KOPT-K1 (cell line): ENCODE results near the gene YPEL4.
A peak's percentile ranks its signal among the peaks of the same experiment; 100 is the strongest.
"Not testable (repeated sequence)": the region's sequence is repeated elsewhere in the genome, so short reads cannot be mapped to it uniquely, and the experiment has no call there.

Source experiments
- H3K27ac ChIP-seq: fragments of 200-600 bp; sonication (generic); 2 replicates; pipeline ENCODE4 v1.5.1; 2016; ENCODE audit warnings: antibody characterized with exemption, mild to moderate bottlenecking, low read depth, low read length; ENCODE audit not compliant: poor library complexity, severe bottlenecking
- H3K36me3 ChIP-seq: fragments of 200-600 bp; sonication (generic); 2 replicates; pipeline ENCODE4 v1.5.1; 2017; ENCODE audit warnings: antibody characterized with exemption, mild to moderate bottlenecking, low read length, moderate library complexity; ENCODE audit not compliant: insufficient read depth
- H3K9me3 ChIP-seq: fragments of 200-600 bp; sonication (generic); 2 replicates; pipeline ENCODE4 v1.5.1; 2017; ENCODE audit warnings: antibody characterized with exemption, low read length, mild to moderate bottlenecking; ENCODE audit not compliant: insufficient read depth, poor library complexity, severe bottlenecking

Gene YPEL4

DNA sequence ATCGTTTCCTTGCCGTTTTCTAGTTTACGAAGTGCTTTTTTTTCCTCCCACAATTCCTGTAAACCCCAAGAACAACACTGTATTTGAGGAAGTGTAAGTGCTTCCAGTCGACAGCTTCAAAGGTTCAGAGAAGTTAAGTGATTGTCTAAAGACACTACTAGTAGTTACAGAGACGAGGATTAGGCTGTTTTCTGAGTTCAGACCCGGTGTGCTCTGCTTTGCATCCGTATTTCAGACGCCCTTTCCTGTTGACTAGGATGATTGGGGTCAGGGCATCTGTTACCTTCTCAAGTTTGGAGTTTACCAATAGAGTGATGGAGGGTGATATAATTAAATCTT lies 8.3 kb upstream of the YPEL4 start:
- Histone ChIP-seq H3K36me3 (peaks cover 39% of the 10 kb centered on the region), H3K27ac (peak overlapping the region; percentile 59), H3K9me3 (no peaks in the 10 kb centered on the region)

- no peaks in the 10 kb centered on the region for H3K9me3 ChIP-seq
- peaks cover 33% of the 10 kb centered on the region for H3K36me3 ChIP-seq
- peak within 1 kb of the TSS; percentile 59 for H3K27ac ChIP-seq
These were observed 7.7 kb upstream of the YPEL4 start, which contains the start of gene CLP1 for GRCh38 chr11:57657194-57658022. Gene CLP1 (plus strand): TSS chr11:57657762. CDS start chr11:57659477, 1,715 bp downstream.

DNA sequence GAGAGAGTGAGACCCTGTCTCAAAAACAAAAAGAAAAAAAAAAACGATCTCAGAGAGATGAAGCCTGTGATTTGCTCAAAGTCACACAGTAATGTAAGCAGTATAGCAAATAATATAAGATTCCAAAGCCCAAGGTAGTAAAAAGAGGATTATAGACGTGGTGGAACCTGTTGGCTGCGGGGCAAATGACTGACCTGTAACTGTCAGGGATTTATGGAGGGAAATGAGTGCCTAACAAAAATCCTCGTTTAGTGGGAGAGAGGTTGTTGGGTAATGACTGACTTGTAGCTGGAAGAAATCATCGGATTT lies 7.1 kb upstream of the YPEL4 start:
- H3K9me3 ChIP-seq: no peaks in the 10 kb centered on the region
- peaks cover 28% of the 10 kb centered on the region for H3K36me3 ChIP-seq
- peak overlapping the region; percentile 59 for H3K27ac ChIP-seq

- Histone ChIP-seq H3K27ac (peak overlapping the region; percentile 59), H3K9me3 (no peaks in the 10 kb centered on the region), H3K36me3 (no peaks in the 10 kb centered on the region)
These were observed 3.5 kb upstream of the YPEL4 start for GRCh38 chr11:57653163-57653562.

- Histone ChIP-seq H3K27ac (peak overlapping the region; percentile 59), H3K9me3 (no peaks in the 10 kb centered on the region), H3K36me3 (no peaks in the 10 kb centered on the region)
These were observed 3.0 kb upstream of the YPEL4 start for GRCh38 chr11:57652662-57653061.

DNA sequence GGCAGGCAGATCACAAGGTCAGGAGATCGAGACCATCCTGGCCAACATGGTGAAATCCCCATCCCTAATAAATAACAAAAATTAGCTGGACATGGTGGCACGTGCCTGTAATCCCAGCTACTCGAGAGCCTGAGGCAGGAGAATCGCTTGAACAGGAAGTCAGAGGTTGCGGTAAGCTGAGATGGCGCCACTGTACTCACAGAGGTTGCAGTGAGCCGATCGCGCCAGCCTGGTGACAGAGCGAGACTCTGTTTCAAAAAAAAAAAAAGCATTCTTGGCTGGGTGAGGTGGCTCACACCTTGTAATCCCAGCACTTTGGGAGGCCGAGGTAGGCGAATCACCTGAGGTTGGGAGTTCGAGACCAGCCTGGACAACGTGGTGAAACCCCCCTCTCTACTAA lies 2.5 kb upstream of the YPEL4 start:
- peak overlapping the region; percentile 59 for H3K27ac ChIP-seq
- not testable (repeated sequence) for H3K36me3 ChIP-seq, H3K9me3 ChIP-seq

GRCh38 chr11:57651408-57651807 lies 1.7 kb upstream of the YPEL4 start:
- H3K9me3 ChIP-seq: no peaks in the 10 kb centered on the region
- no peak overlapping the region for H3K27ac ChIP-seq
- H3K36me3 ChIP-seq: no peaks in the 10 kb centered on the region; the same call in 1 of the 2 replicates

DNA sequence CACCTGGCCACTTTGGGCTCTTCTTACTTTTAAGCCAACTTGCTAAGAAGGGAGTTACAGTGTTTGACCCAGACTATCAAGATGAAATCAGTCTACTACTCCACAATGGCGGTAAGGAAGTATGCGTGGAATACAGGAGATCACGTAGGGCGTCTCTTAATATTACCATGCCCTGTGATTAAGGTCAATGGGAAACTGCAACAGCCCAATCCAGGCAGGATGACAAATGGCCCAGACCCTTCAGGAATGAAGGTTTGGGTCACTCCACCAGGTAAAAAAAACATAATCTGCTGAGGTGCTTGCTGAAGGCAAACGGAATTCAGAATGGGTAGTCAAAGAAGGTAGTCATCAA lies 1.0 kb upstream of the YPEL4 start:
- H3K27ac ChIP-seq: no peak overlapping the region
- H3K36me3 ChIP-seq: no peaks in the 10 kb centered on the region; the same call in 1 of the 2 replicates
- H3K9me3 ChIP-seq: no peaks in the 10 kb centered on the region

- Histone ChIP-seq H3K36me3 (no peaks in the 10 kb centered on the region; the same call in 1 of the 2 replicates), H3K9me3 (no peaks in the 10 kb centered on the region), H3K27ac (peak overlapping the region; percentile 42)
These were observed 644 bp downstream of the YPEL4 start for GRCh38 chr11:57648801-57649735.

DNA sequence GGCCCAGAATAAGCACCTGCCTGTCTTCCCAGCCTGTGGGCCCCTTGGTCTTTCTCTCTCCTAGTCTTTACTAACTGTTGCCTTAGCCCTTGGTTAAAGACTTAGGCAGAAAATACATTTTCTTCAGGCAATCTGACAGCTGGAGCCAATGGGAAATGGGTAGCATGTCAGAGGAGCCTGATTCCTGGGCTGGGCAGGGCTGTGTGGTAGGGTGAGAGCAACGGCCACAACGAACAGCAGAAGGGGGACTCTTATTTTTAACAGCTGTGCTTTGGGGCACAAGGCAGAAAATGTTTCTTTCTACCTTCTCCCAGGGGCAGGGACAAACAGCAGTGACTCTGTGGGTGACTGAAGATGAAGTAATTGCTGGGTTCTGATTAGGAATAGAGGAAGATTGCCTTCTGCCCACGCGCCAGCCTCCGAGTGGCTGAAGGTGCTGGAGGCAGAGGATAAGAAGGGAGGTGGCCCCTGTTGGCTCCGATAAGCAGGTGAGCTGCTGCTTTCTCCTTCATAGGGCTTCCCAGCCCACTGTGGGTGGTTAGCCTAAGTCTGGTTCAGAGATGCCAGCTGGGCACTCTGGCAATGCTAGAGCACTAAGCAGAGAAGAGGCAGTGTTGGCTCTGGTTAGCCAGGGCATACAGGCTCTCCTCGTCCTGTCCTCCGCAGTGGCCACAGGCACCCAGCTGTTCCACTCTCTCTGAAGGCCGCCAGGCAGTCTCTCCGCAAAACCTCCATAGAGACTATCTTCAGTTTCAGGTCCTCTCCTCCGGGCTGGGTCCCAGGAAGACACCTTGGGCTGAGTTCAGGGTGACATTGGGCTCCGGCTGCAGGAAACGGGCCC lies 1.5 kb downstream of the YPEL4 start:
- Histone ChIP-seq H3K27ac (peak overlapping the region; percentile 42), H3K9me3 (no peaks in the 10 kb centered on the region)

DNA sequence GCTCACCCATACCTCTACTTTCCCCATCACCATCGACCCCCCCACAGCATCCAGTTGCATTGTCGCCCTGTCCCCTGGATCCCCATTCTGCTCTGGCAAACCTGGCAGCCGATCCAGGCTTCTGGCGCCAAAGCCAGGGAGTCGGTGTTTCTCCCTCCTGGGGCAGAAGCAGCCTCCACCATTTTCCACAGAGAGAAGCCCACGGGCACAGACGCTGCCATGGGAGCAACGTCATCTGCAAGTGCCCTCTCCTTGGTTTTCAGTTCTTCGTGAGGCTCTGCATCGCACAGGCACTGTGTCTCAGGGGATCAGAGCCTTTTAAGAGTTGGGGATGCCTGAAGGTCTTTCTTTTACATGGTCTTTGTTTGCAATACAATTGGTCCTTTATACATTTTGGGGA lies 2.3 kb downstream of the YPEL4 start:
- H3K27ac ChIP-seq: peak overlapping the region; percentile 42
- H3K36me3 ChIP-seq: no peaks in the 10 kb centered on the region; the same call in 1 of the 2 replicates
- H3K9me3 ChIP-seq: no peaks in the 10 kb centered on the region

More for the DNA sequence above, 1.5 kb downstream of the YPEL4 start:
- H3K36me3 ChIP-seq: no peaks in the 10 kb centered on the region; the same call in 1 of the 2 replicates

- H3K27ac ChIP-seq: no peak overlapping the region
- no peaks in the 10 kb centered on the region for H3K9me3 ChIP-seq
- no peaks in the 10 kb centered on the region; the same call in 1 of the 2 replicates for H3K36me3 ChIP-seq
These were observed 2.9 kb downstream of the YPEL4 start for GRCh38 chr11:57646799-57647303.

GRCh38 chr11:57646194-57646798 lies 3.4 kb downstream of the YPEL4 start:
- Histone ChIP-seq H3K36me3 (no peaks in the 10 kb centered on the region; the same call in 1 of the 2 replicates), H3K9me3 (no peaks in the 10 kb centered on the region), H3K27ac (no peak overlapping the region)

- Histone ChIP-seq H3K27ac (no peak overlapping the region), H3K36me3 (no peaks in the 10 kb centered on the region; the same call in 1 of the 2 replicates), H3K9me3 (no peaks in the 10 kb centered on the region)
These were observed 4.0 kb downstream of the YPEL4 start for GRCh38 chr11:57645689-57646085.
